OCI-LY1 (cell line): Measurements from ENCODE around the gene TENM4.

Source experiments
- CTCF ChIP-seq: fragments of 200-600 bp; sonication (generic), shearing (Covaris generic); IDR thresholded peaks from 2 replicates; pipeline ENCODE4 v1.5.1; 2017; ENCODE audit warnings: mild to moderate bottlenecking, antibody characterized with exemption, low read length, moderate library complexity, mixed read lengths
- EZH2 ChIP-seq: fragments of 200-600 bp; sonication (generic), shearing (Covaris generic); IDR thresholded peaks from 2 replicates; pipeline ENCODE4 v1.8.0; 2017; ENCODE audit warnings: borderline replicate concordance, mixed run types, mild to moderate bottlenecking, antibody characterized with exemption, low read length, moderate library complexity, mixed read lengths

DNA sequence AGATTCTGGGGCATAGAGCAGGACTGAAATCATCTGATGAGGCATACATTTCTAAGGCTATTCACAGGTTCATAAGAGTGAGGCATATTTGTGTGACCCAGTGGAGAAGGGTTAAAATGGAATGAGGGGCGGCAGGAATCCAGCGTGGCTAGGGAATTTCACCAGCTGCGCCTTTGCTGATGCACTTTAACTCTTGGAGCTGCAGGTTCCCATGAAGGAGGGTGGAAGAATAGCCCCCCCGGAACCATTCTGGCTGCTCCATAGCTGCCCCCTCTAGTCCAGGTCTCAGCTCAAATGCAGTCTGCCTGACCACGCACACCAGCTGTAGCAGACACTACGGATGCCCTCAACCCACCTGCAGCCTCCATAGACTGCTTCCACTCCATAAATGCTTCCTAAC is 31.5 kb downstream of the TENM4 start:
- TF ChIP-seq CTCF = no peak
- no peak for TF ChIP-seq EZH2
